HCT116 (cell line): Measurements from ENCODE around the gene DLST. TPM values are rescaled to one million over a fixed set of nuclear protein-coding genes. Genes with fewer than 3 reads are reported as not detected.

Source experiments
- ATAC-seq: fragments of 200-7000 bp; cut with Tn5 transposase; 2 replicates; pipeline ENCODE4 v1.9.1; 2020; ENCODE audit warnings: mild to moderate bottlenecking, moderate library complexity
- BruUV-seq: library from RNA; stranded (reverse); fragments of 400-500 nt; replicated peaks from 2 replicates; lab custom pipeline; 2021; lab: Mats Ljungman, UMichigan
- CTCF ChIA-PET: fragments of 300-600 bp; sonication (Branson Sonifier 250); formaldehyde crosslinking; loops from one replicate; lab custom pipeline; 2021; ENCODE audit warnings: antibody characterized with exemption; lab: Charles Lee
- POLR2A ChIA-PET: fragments of 300-600, 350-600 bp; sonication (Branson Sonifier 250); formaldehyde crosslinking; loops from one replicate; lab custom pipeline; 2021; ENCODE audit warnings: antibody characterized with exemption; lab: Charles Lee
- RAD21 ChIA-PET, 2 experiments: fragments of 300-600 bp; sonication (Branson Sonifier 250); formaldehyde crosslinking; loops; one replicate each; lab custom pipeline; 2023; ENCODE audit warnings: low total read pairs in 2 of 2; ENCODE audit not compliant: uncharacterized antibody in 2 of 2, unreplicated experiment in 2 of 2, low non-redundant PET in 1 of 2; lab: Charles Lee
- DNase-seq: peaks from one replicate; pipeline ENCODE4 v3.0.0-alpha.2; 2010; ENCODE audit warnings: low read depth, low spot score
- H2AFZ ChIP-seq: fragments of 200-600 bp; shearing (Covaris generic), sonication (generic); 2 replicates; pipeline ENCODE4 v1.6.1; 2017; ENCODE audit warnings: low read depth, mixed run types, mixed read lengths, antibody characterized with exemption, low read length; ENCODE audit not compliant: poor library complexity, severe bottlenecking
- H3K27ac ChIP-seq: 2 replicates; pipeline ENCODE4 v1.5.1; 2012; ENCODE audit warnings: low read depth, low read length
- H3K27me3 ChIP-seq: fragments of 200-600 bp; sonication (generic); 2 replicates; pipeline ENCODE4 v1.6.1; 2016; ENCODE audit warnings: mixed run types, low read length, mixed read lengths; ENCODE audit not compliant: insufficient read depth
- H3K36me3 ChIP-seq, 2 experiments: fragments of 200-500 bp in 1 of 2; fragments of 200-600 bp in 1 of 2; sonication (Bioruptor generic) in 1 of 2; sonication (generic) in 1 of 2; 2 replicates each; pipeline versions ENCODE4 v1.5.1 to v1.6.1; 2014 to 2016; ENCODE audit warnings: low read length in 2 of 2, inconsistent platforms in 1 of 2, mixed read lengths in 1 of 2, mixed run types in 1 of 2; ENCODE audit not compliant: insufficient read depth in 2 of 2, control insufficient read depth in 1 of 2
- H3K4me1 ChIP-seq, 2 experiments: fragments of 200-600 bp in 1 of 2; sonication (generic) in 1 of 2; 2 replicates each; pipeline versions ENCODE4 v1.5.1 to v1.6.1; 2012 to 2017; ENCODE audit warnings: low read length in 2 of 2, inconsistent platforms in 1 of 2, mild to moderate bottlenecking in 1 of 2, mixed read lengths in 1 of 2, mixed run types in 1 of 2, moderate library complexity in 1 of 2; ENCODE audit not compliant: insufficient read depth in 2 of 2, control insufficient read depth in 1 of 2
- H3K4me2 ChIP-seq: fragments of 200-600 bp; sonication (generic); 2 replicates; pipeline ENCODE4 v1.6.1; 2017; ENCODE audit warnings: mixed run types, low read length, mixed read lengths
- H3K4me3 ChIP-seq, 2 experiments: fragments of 200-600 bp in 1 of 2; sonication (generic) in 1 of 2; replicated peaks in 1 of 2; 2 replicates each; pipeline ENCODE4 v1.5.1; 2011 to 2016; ENCODE audit warnings: low read length in 2 of 2, control low read depth in 1 of 2, low read depth in 1 of 2, mild to moderate bottlenecking in 1 of 2, mixed read lengths in 1 of 2, mixed run types in 1 of 2
- H3K79me2 ChIP-seq: fragments of 200-600 bp; sonication (generic); 2 replicates; pipeline ENCODE4 v1.6.1; 2017; ENCODE audit warnings: mild to moderate bottlenecking, mixed run types, low read length, moderate library complexity, mixed read lengths; ENCODE audit not compliant: insufficient read depth
- H3K9ac ChIP-seq: fragments of 200-600 bp; sonication (generic); 2 replicates; pipeline ENCODE4 v1.6.1; 2016; ENCODE audit warnings: low read length, mixed read lengths
- H3K9me2 ChIP-seq: fragments of 200-600 bp; sonication (generic), shearing (Covaris generic); 2 replicates; pipeline ENCODE4 v1.6.1; 2017; ENCODE audit warnings: mixed run types, mild to moderate bottlenecking, moderate library complexity; ENCODE audit not compliant: insufficient read depth
- H3K9me3 ChIP-seq, 2 experiments: fragments of 200-500 bp in 1 of 2; fragments of 200-600 bp in 1 of 2; sonication (Bioruptor generic) in 1 of 2; sonication (generic) in 1 of 2; 2 replicates each; pipeline ENCODE4 v1.6.1; 2014 to 2017; ENCODE audit warnings: low read length in 2 of 2, mixed read lengths in 2 of 2, inconsistent platforms in 1 of 2, low read depth in 1 of 2, mild to moderate bottlenecking in 1 of 2, mixed run types in 1 of 2, moderate library complexity in 1 of 2; ENCODE audit not compliant: control insufficient read depth in 1 of 2, insufficient read depth in 1 of 2
- H4K20me1 ChIP-seq: fragments of 200-600 bp; sonication (generic), shearing (Covaris generic); 2 replicates; pipeline ENCODE4 v1.6.1; 2017; ENCODE audit warnings: mixed run types, mild to moderate bottlenecking, moderate library complexity; ENCODE audit not compliant: insufficient read depth
- EGR1 ChIP-seq: IDR thresholded peaks from 2 replicates; pipeline ENCODE4 v1.6.1; 2012; ENCODE audit warnings: low read depth
- ELF1 ChIP-seq: IDR thresholded peaks from 2 replicates; pipeline ENCODE4 v1.6.1; 2012; ENCODE audit warnings: low read depth, borderline replicate concordance
- EZH2 ChIP-seq: fragments of 200-600 bp; sonication (generic); IDR thresholded peaks from 2 replicates; pipeline ENCODE4 v1.6.1; 2017; ENCODE audit warnings: antibody characterized with exemption, mixed run types
- EZH2phosphoT487 ChIP-seq: fragments of 200-600 bp; IDR thresholded peaks from 2 replicates; pipeline ENCODE4 v1.6.1; 2018; ENCODE audit warnings: antibody characterized with exemption, borderline replicate concordance
- FOSL1 ChIP-seq: IDR thresholded peaks from 2 replicates; pipeline ENCODE4 v1.6.1; 2012; ENCODE audit warnings: low read depth
- JUND ChIP-seq: IDR thresholded peaks from 2 replicates; pipeline ENCODE4 v1.6.1; 2012
- POLR2A ChIP-seq: IDR thresholded peaks from 2 replicates; pipeline ENCODE4 v1.7.0; 2011; ENCODE audit warnings: borderline replicate concordance; ENCODE audit not compliant: insufficient read depth, insufficient read length; ENCODE audit errors: extremely low read depth
- POLR2AphosphoS5 ChIP-seq: IDR thresholded peaks from 2 replicates; pipeline ENCODE4 v1.6.1; 2011; ENCODE audit warnings: mild to moderate bottlenecking, low read depth, low read length, moderate library complexity
- RAD21 ChIP-seq: IDR thresholded peaks from 2 replicates; pipeline ENCODE4 v1.6.1; 2012; ENCODE audit warnings: low read depth, mild to moderate bottlenecking
- SP1 ChIP-seq: IDR thresholded peaks from 2 replicates; pipeline ENCODE4 v1.6.1; 2012; ENCODE audit warnings: low read depth
- SRF ChIP-seq: IDR thresholded peaks from 2 replicates; pipeline ENCODE4 v1.6.1; 2012; ENCODE audit warnings: low read depth
- TCF7L2 ChIP-seq: IDR thresholded peaks from 2 replicates; pipeline ENCODE4 v1.7.0; 2011; ENCODE audit warnings: borderline replicate concordance, inconsistent platforms; ENCODE audit not compliant: insufficient read depth, insufficient read length; ENCODE audit errors: extremely low read depth
- YY1 ChIP-seq: IDR thresholded peaks from 2 replicates; pipeline ENCODE4 v1.6.1; 2011; ENCODE audit warnings: low read length, low read depth, moderate library complexity, mild to moderate bottlenecking; ENCODE audit not compliant: insufficient replicate concordance; ENCODE audit errors: extremely low read depth
- intact Hi-C: fragments of 100-400 bp; cut with micrococcal nuclease; formaldehyde crosslinking; loops from 2 replicates; pipeline ENCODE4 v1.10.0; 2022
- total RNA-seq: library from RNA; stranded (reverse); gene quantifications from one replicate; pipeline ENCODE4 v1.2.1, GENCODE V29; 2021; ENCODE audit not compliant: unreplicated experiment
- TF ChIP-seq, protein P1 (sequence below): IDR thresholded peaks from 2 replicates; pipeline ENCODE4 v1.6.1; 2012
- TF ChIP-seq, protein P2 (sequence below), 3 experiments: fragments of 200-600 bp in 1 of 3; sonication (generic) in 1 of 3; IDR thresholded peaks in 2 of 3; conservative IDR thresholded peaks in 1 of 3; 2 replicates each; pipeline ENCODE4 v1.5.1; 2012 to 2017; ENCODE audit warnings: low read depth in 2 of 3, low read length in 2 of 3, antibody characterized with exemption in 1 of 3, borderline replicate concordance in 1 of 3, control low read depth in 1 of 3, mild to moderate bottlenecking in 1 of 3, mixed read lengths in 1 of 3, mixed run types in 1 of 3, moderate library complexity in 1 of 3; ENCODE audit not compliant: insufficient read depth in 1 of 3
- TF ChIP-seq, protein P3 (sequence below): IDR thresholded peaks from 2 replicates; pipeline ENCODE4 v1.6.1; 2012; ENCODE audit warnings: low read depth
- TF ChIP-seq, protein P4 (sequence below): IDR thresholded peaks from 2 replicates; pipeline ENCODE4 v1.6.1; 2012

Gene DLST
- total RNA-seq, 1 experiment from 2014 or later: 101 TPM

DNA sequence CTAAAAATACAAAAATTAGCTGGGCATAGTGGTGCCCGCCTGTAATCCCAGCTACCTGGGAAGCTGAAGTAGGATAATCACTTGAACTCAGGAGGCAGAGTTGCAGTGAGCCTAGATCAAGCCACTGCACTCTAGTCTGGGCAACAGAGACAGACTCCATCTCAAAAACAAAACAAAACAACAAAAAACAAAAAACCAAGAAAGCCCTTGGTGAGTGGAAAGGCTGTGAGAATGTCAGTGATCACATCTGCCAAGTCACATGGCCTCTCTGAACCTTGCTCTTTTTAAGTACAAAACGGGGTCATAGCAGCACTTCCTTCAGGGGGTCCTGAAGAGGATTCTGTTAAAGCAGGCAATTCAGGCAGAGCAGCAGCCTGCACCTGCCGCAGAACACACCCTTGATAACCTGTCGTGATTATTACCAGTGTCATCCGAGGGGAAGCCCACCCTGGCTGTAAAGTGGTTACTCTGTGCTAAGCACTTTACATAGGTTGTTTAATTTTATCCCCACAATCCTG is 31.7 kb downstream of the DLST start:
- Histone ChIP-seq H3K36me3 (no peaks in the 10 kb centered on the region), H3K9me2 (no peaks in the 10 kb centered on the region), H3K4me1 (peaks cover 10 to 21% of the 10 kb centered on the region in 2 experiments; a peak in 3 of 4 replicates), H3K4me3 (no peak overlapping the region), H3K27me3 (no peaks in the 10 kb centered on the region), H2AFZ (no peak overlapping the region), H3K27ac (no peak overlapping the region), H3K4me2 (no peak overlapping the region), H3K9me3 (no peaks in the 10 kb centered on the region), H3K9ac (no peak overlapping the region), H4K20me1 (no peaks in the 10 kb centered on the region), H3K79me2 (no peaks in the 10 kb centered on the region)
- RAD21 ChIA-PET: no interaction called here
- no peak for TF ChIP-seq POLR2AphosphoS5
- TF ChIP-seq ELF1: no peak
- TF ChIP-seq, protein P1, sequence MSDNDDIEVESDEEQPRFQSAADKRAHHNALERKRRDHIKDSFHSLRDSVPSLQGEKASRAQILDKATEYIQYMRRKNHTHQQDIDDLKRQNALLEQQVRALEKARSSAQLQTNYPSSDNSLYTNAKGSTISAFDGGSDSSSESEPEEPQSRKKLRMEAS: no peak
- TF ChIP-seq EGR1: no peak
- TF ChIP-seq, protein P2, sequence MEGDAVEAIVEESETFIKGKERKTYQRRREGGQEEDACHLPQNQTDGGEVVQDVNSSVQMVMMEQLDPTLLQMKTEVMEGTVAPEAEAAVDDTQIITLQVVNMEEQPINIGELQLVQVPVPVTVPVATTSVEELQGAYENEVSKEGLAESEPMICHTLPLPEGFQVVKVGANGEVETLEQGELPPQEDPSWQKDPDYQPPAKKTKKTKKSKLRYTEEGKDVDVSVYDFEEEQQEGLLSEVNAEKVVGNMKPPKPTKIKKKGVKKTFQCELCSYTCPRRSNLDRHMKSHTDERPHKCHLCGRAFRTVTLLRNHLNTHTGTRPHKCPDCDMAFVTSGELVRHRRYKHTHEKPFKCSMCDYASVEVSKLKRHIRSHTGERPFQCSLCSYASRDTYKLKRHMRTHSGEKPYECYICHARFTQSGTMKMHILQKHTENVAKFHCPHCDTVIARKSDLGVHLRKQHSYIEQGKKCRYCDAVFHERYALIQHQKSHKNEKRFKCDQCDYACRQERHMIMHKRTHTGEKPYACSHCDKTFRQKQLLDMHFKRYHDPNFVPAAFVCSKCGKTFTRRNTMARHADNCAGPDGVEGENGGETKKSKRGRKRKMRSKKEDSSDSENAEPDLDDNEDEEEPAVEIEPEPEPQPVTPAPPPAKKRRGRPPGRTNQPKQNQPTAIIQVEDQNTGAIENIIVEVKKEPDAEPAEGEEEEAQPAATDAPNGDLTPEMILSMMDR (IDR thresholded peaks at IDR 0.05 in 2 of 3, conservative IDR thresholded peaks at IDR 0.05 in 1 of 3; ENCODE audit: borderline replicate concordance in 1 of 3, insufficient read depth in 1 of 3, low read depth in 2 of 3, low read length in 2 of 3): no peak
- no peak for TF ChIP-seq TCF7L2
- TF ChIP-seq YY1: no peak
- TF ChIP-seq FOSL1: no peak
- no peak for TF ChIP-seq SRF
- TF ChIP-seq POLR2A: no peak
- TF ChIP-seq EZH2phosphoT487: no peak
- no peak for TF ChIP-seq EZH2
- TF ChIP-seq, protein P3, sequence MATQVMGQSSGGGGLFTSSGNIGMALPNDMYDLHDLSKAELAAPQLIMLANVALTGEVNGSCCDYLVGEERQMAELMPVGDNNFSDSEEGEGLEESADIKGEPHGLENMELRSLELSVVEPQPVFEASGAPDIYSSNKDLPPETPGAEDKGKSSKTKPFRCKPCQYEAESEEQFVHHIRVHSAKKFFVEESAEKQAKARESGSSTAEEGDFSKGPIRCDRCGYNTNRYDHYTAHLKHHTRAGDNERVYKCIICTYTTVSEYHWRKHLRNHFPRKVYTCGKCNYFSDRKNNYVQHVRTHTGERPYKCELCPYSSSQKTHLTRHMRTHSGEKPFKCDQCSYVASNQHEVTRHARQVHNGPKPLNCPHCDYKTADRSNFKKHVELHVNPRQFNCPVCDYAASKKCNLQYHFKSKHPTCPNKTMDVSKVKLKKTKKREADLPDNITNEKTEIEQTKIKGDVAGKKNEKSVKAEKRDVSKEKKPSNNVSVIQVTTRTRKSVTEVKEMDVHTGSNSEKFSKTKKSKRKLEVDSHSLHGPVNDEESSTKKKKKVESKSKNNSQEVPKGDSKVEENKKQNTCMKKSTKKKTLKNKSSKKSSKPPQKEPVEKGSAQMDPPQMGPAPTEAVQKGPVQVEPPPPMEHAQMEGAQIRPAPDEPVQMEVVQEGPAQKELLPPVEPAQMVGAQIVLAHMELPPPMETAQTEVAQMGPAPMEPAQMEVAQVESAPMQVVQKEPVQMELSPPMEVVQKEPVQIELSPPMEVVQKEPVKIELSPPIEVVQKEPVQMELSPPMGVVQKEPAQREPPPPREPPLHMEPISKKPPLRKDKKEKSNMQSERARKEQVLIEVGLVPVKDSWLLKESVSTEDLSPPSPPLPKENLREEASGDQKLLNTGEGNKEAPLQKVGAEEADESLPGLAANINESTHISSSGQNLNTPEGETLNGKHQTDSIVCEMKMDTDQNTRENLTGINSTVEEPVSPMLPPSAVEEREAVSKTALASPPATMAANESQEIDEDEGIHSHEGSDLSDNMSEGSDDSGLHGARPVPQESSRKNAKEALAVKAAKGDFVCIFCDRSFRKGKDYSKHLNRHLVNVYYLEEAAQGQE: no peak
- TF ChIP-seq RAD21: no peak
- TF ChIP-seq, protein P4, sequence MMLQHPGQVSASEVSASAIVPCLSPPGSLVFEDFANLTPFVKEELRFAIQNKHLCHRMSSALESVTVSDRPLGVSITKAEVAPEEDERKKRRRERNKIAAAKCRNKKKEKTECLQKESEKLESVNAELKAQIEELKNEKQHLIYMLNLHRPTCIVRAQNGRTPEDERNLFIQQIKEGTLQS: no peak
- TF ChIP-seq SP1: no peak
- no peak for TF ChIP-seq JUND
- DNase-seq (no peak), ATAC-seq (no peak)
- CTCF ChIA-PET: no interaction called here
- no TSS peak for BruUV-seq
- POLR2A ChIA-PET: no interaction called here
- intact Hi-C loops: no loop called here
